ENCODE data around the gene SOWAHD. TPM values are rescaled to one million over a fixed set of nuclear protein-coding genes. Genes with fewer than 3 reads are reported as not detected.

Gene SOWAHD
- total RNA-seq, 1 experiment from 2014 or later, result 0.98 TPM

DNA sequence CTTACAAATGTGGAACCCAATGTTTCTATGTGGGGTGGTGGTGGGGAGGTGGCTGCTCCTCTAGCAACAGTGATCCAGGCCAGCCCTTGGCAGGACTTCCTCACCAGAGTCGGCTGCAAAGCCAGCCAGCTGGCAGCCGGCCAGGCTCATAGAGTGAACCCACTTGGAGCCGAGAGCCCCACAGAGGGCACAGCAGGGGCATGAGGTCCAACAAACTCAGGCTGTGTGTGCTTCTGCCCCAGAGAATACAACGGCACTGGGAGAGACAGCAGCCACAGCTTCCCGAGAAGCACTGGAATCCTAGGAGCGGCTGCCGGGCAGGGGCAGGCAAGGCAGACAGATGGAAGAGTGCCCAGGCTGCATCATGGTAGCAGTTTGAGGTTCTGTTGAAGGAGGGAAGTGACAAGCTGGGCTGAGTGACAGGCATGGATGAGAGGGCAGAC, 23.5 kb upstream of the SOWAHD start:
- peaks cover 3% of the 10 kb centered on the region for H3K23me2 ChIP-seq (ENCODE audit: insufficient read length, low read depth, low read length, poor library complexity, severe bottlenecking)
- DNase-seq, result no peak
- peaks cover 3% of the 10 kb centered on the region in 3 experiments; a peak in 4 of 7 replicates for H3K36me3 Mint-ChIP-seq (ENCODE audit: insufficient read depth in 1 of 3, low read depth in 3 of 3)

More for the DNA sequence above, 23.5 kb upstream of the SOWAHD start:
- H2BK120ac ChIP-seq (ENCODE audit: low read depth, low read length, poor library complexity, severe bottlenecking), result no peak overlapping the region
- H2BK5ac ChIP-seq (ENCODE audit: insufficient read length, low read length), result no peak overlapping the region
- no peaks in the 10 kb centered on the region for H3K4me1 ChIP-seq (ENCODE audit: insufficient read depth, low read length)
- H2AFZ ChIP-seq (ENCODE audit: low read length), result no peak overlapping the region
- H4K91ac ChIP-seq (ENCODE audit: insufficient read length, low read depth, low read length), result no peak overlapping the region
- no peaks in the 10 kb centered on the region for H3K4me1 Mint-ChIP-seq
- H3K27ac Mint-ChIP-seq, result no peak overlapping the region
- no peak overlapping the region for H3K18ac ChIP-seq (ENCODE audit: insufficient read length, low read depth, low read length)
- no peak overlapping the region for H2AK5ac ChIP-seq (ENCODE audit: insufficient read length, low read length)
- no peak overlapping the region for H2BK15ac ChIP-seq (ENCODE audit: low read depth, low read length)
- H2BK12ac ChIP-seq (ENCODE audit: insufficient read length, low read depth, low read length), result no peak overlapping the region
- no peak overlapping the region for H3T11ph ChIP-seq (ENCODE audit: low read length)
- no peak overlapping the region for H3K14ac ChIP-seq (ENCODE audit: insufficient read depth, low read length)
- no peak overlapping the region for H2BK20ac ChIP-seq (ENCODE audit: low read depth, low read length, poor library complexity, severe bottlenecking)
- H3K4me3 Mint-ChIP-seq, result no peak overlapping the region; a peak in 1 of 5 replicates
- H3K27ac ChIP-seq (ENCODE audit: insufficient read length, low read depth, low read length), result no peak overlapping the region
- H3K79me1 ChIP-seq (ENCODE audit: insufficient read depth, low read depth, low read length, poor library complexity, severe bottlenecking), result no peaks in the 10 kb centered on the region
- no peaks in the 10 kb centered on the region for H4K20me1 ChIP-seq (ENCODE audit: control insufficient read depth, insufficient read depth, insufficient read length)
- no peak overlapping the region for H3K9ac ChIP-seq (ENCODE audit: extremely low read depth, insufficient read length, low read length)
- no CpG with 5 or more reads among the region's 7 CpGs for WGBS (ENCODE audit: extremely low coverage, insufficient read length, low lambda C conversion rate)
- H3K56ac ChIP-seq (ENCODE audit: insufficient read length, low read depth, low read length), result no peak overlapping the region
- H3K9me3 ChIP-seq (ENCODE audit: control insufficient read depth, low read depth, low read length), result peaks cover 21% of the 10 kb centered on the region
- no peaks in the 10 kb centered on the region for H3K27me3 ChIP-seq (ENCODE audit: insufficient read depth, low read length)
- no peaks in the 10 kb centered on the region for H3K79me2 ChIP-seq (ENCODE audit: insufficient read depth, low read length)
- no peak overlapping the region for H3K4ac ChIP-seq (ENCODE audit: low read depth, low read length)
- H3K4me2 ChIP-seq (ENCODE audit: insufficient read depth, insufficient read length, low read length), result no peak overlapping the region
- H3K23ac ChIP-seq (ENCODE audit: insufficient read length, low read depth, low read length), result no peak overlapping the region
- H4K8ac ChIP-seq (replicated peaks; ENCODE audit: insufficient read length, low read depth, low read length), result no peak overlapping the region
- no peak overlapping the region for H4K5ac ChIP-seq (ENCODE audit: insufficient read length, low read depth, low read length)
- TF ChIP-seq, protein P1, sequence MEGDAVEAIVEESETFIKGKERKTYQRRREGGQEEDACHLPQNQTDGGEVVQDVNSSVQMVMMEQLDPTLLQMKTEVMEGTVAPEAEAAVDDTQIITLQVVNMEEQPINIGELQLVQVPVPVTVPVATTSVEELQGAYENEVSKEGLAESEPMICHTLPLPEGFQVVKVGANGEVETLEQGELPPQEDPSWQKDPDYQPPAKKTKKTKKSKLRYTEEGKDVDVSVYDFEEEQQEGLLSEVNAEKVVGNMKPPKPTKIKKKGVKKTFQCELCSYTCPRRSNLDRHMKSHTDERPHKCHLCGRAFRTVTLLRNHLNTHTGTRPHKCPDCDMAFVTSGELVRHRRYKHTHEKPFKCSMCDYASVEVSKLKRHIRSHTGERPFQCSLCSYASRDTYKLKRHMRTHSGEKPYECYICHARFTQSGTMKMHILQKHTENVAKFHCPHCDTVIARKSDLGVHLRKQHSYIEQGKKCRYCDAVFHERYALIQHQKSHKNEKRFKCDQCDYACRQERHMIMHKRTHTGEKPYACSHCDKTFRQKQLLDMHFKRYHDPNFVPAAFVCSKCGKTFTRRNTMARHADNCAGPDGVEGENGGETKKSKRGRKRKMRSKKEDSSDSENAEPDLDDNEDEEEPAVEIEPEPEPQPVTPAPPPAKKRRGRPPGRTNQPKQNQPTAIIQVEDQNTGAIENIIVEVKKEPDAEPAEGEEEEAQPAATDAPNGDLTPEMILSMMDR (conservative IDR thresholded peaks at IDR 0.05), result no peak
- H3K9me3 Mint-ChIP-seq, result peaks cover 62 to 75% of the 10 kb centered on the region in 2 experiments
- H3K27me3 Mint-ChIP-seq (ENCODE audit: low read depth), result peaks cover 9% of the 10 kb centered on the region
